ENCODE measurements around the gene KRTAP1-3. TPM values are rescaled to one million over a fixed set of nuclear protein-coding genes. Genes with fewer than 3 reads are reported as not detected.
"Not testable (repeated sequence)": the region's sequence is repeated elsewhere in the genome, so short reads cannot be mapped to it uniquely, and the experiment has no call there.

Gene KRTAP1-3
- total RNA-seq, 1 donor = not detected

GRCh38 chr17:41003926-41004325 is 30.7 kb downstream of the KRTAP1-3 start:
- no peak for TF ChIP-seq CTCF (IDR thresholded peaks at IDR 0.05; ENCODE audit: insufficient read depth, low read length)
- DNase-seq (ENCODE audit: low read depth) = no peak
- H3K4me3 ChIP-seq (ENCODE audit: low read depth, low read length) = no peak overlapping the region

GRCh38 chr17:41002814-41003213 is 31.9 kb downstream of the KRTAP1-3 start:
- TF ChIP-seq CTCF (IDR thresholded peaks at IDR 0.05; ENCODE audit: insufficient read depth, low read length) = no peak
- H3K4me3 ChIP-seq (ENCODE audit: low read depth, low read length) = no peak overlapping the region
- DNase-seq (ENCODE audit: low read depth) = no peak

GRCh38 chr17:41001795-41002194 is 32.9 kb downstream of the KRTAP1-3 start:
- H3K4me3 ChIP-seq (ENCODE audit: low read depth, low read length) = no peak overlapping the region
- no peak for TF ChIP-seq CTCF (IDR thresholded peaks at IDR 0.05; ENCODE audit: insufficient read depth, low read length)
- DNase-seq (ENCODE audit: low read depth) = no peak

- not testable (repeated sequence) for H3K4me3 ChIP-seq (ENCODE audit: low read depth, low read length); DNase-seq (ENCODE audit: low read depth)
These were observed 35.1 kb downstream of the KRTAP1-3 start, which contains the start of gene KRTAP3-2 for GRCh38 chr17:40999563-40999962. TSS of gene KRTAP3-2 (minus strand) at chr17:40999906. CDS start at chr17:40999853, 53 bp downstream.

- DNase-seq (ENCODE audit: low read depth) = no peak
- no peak overlapping the region for H3K4me3 ChIP-seq (ENCODE audit: low read depth, low read length)
- no peak for TF ChIP-seq CTCF (IDR thresholded peaks at IDR 0.05; ENCODE audit: insufficient read depth, low read length)
These were observed 37.3 kb downstream of the KRTAP1-3 start for GRCh38 chr17:40997361-40997760.

GRCh38 chr17:40996829-40997228 is 37.8 kb downstream of the KRTAP1-3 start:
- no peak for TF ChIP-seq CTCF (IDR thresholded peaks at IDR 0.05; ENCODE audit: insufficient read depth, low read length)
- DNase-seq (ENCODE audit: low read depth) = no peak
- no peak overlapping the region for H3K4me3 ChIP-seq (ENCODE audit: low read depth, low read length)

GRCh38 chr17:40995116-40995515 is 39.6 kb downstream of the KRTAP1-3 start:
- no peak for DNase-seq (ENCODE audit: low read depth)
- no peak for TF ChIP-seq CTCF (IDR thresholded peaks at IDR 0.05; ENCODE audit: insufficient read depth, low read length)

More at GRCh38 chr17:40995116-40995515, 39.6 kb downstream of the KRTAP1-3 start:
- no peak overlapping the region for H3K4me3 ChIP-seq (ENCODE audit: low read depth, low read length)
